SK-N-SH (cell line): ENCODE measurements around the gene PRKACA. TPM values are rescaled to one million over a fixed set of nuclear protein-coding genes. Genes with fewer than 3 reads are reported as not detected.

Source experiments
- CTCF ChIA-PET: fragments of 300-600, 350-600 bp; formaldehyde crosslinking; extraction: SDS; loops from one replicate; lab custom pipeline; 2021; lab: Yijun Ruan, JAX
- POLR2A ChIA-PET: fragments of 350-600 bp; sonication (Branson Sonifier 250); formaldehyde crosslinking; extraction: SDS; loops from one replicate; lab custom pipeline; 2020; ENCODE audit warnings: antibody characterized with exemption, inconsistent platforms; lab: Yijun Ruan, JAX
- DNase-seq: peaks from one replicate; pipeline ENCODE4 v3.0.0; 2012
- H2AFZ ChIP-seq: fragments of 200-600 bp; sonication (generic); 2 replicates; pipeline ENCODE4 v1.8.1; 2016; ENCODE audit warnings: antibody characterized with exemption, mild to moderate bottlenecking, low read depth
- H3F3A ChIP-seq: fragments of 200-600 bp; sonication (generic); replicated peaks from 2 replicates; pipeline ENCODE3; 2016; ENCODE audit warnings: antibody characterized with exemption, mild to moderate bottlenecking; ENCODE audit not compliant: insufficient read depth
- H3K27ac ChIP-seq, 2 experiments: fragments of 200-500 bp in 1 of 2; fragments of 200-600 bp in 1 of 2; sonication (Bioruptor generic) in 1 of 2; sonication (generic), shearing (Covaris generic) in 1 of 2; 2 replicates each; pipeline versions ENCODE4 v1.5.1 to v1.6.1; 2014 to 2016; ENCODE audit warnings: low read depth in 2 of 2, inconsistent platforms in 1 of 2, low read length in 1 of 2, mild to moderate bottlenecking in 1 of 2, mixed read lengths in 1 of 2
- H3K27me3 ChIP-seq: fragments of 200-600 bp; sonication (generic), shearing (Covaris generic); 2 replicates; pipeline ENCODE4 v1.6.1; 2016; ENCODE audit warnings: mixed run types; ENCODE audit not compliant: insufficient read depth
- H3K36me3 ChIP-seq, 2 experiments: fragments of 200-500 bp in 1 of 2; fragments of 200-600 bp in 1 of 2; sonication (Bioruptor generic) in 1 of 2; sonication (generic) in 1 of 2; replicated peaks in 1 of 2; 2 replicates each; pipeline versions ENCODE3 to v1.5.1; 2014 to 2016; ENCODE audit warnings: low read length in 1 of 2, mild to moderate bottlenecking in 1 of 2; ENCODE audit not compliant: insufficient read depth in 2 of 2, control insufficient read depth in 1 of 2
- H3K4me1 ChIP-seq, 2 experiments: fragments of 200-500 bp in 1 of 2; fragments of 200-600 bp in 1 of 2; sonication (Bioruptor generic) in 1 of 2; sonication (generic), shearing (Covaris generic) in 1 of 2; 2 replicates each; pipeline versions ENCODE4 v1.5.1 to v1.6.1; 2014 to 2016; ENCODE audit warnings: low read depth in 1 of 2, low read length in 1 of 2, mixed run types in 1 of 2; ENCODE audit not compliant: insufficient read depth in 2 of 2, control insufficient read depth in 1 of 2
- H3K4me2 ChIP-seq: fragments of 200-600 bp; sonication (generic), shearing (Covaris generic); 2 replicates; pipeline ENCODE4 v1.6.1; 2017; ENCODE audit warnings: mixed run types
- H3K4me3 ChIP-seq, 2 experiments: fragments of 200-500 bp in 1 of 2; fragments of 200-600 bp in 1 of 2; sonication (Bioruptor generic) in 1 of 2; sonication (generic), shearing (Covaris generic) in 1 of 2; 2 replicates each; pipeline versions ENCODE4 v1.5.1 to v1.8.1; 2014 to 2016; ENCODE audit warnings: low read depth in 2 of 2, inconsistent platforms in 1 of 2, low read length in 1 of 2, mild to moderate bottlenecking in 1 of 2, mixed read lengths in 1 of 2, moderate library complexity in 1 of 2
- H3K79me2 ChIP-seq: fragments of 200-600 bp; sonication (generic); 2 replicates; pipeline ENCODE4 v1.8.1; 2017; ENCODE audit warnings: mild to moderate bottlenecking; ENCODE audit not compliant: insufficient read depth
- H3K9ac ChIP-seq: fragments of 200-600 bp; sonication (generic); 2 replicates; pipeline ENCODE4 v1.6.1; 2017; ENCODE audit warnings: mixed run types
- H3K9me2 ChIP-seq: fragments of 200-600 bp; sonication (generic); 2 replicates; pipeline ENCODE4 v1.6.1; 2017; ENCODE audit warnings: mixed run types
- H3K9me3 ChIP-seq: fragments of 200-600 bp; sonication (generic); 2 replicates; pipeline ENCODE4 v1.6.1; 2017; ENCODE audit warnings: mixed run types, mild to moderate bottlenecking, moderate library complexity
- H4K20me1 ChIP-seq: fragments of 200-600 bp; sonication (generic); 2 replicates; pipeline ENCODE4 v1.6.1; 2017; ENCODE audit warnings: mild to moderate bottlenecking, mixed run types; ENCODE audit not compliant: insufficient read depth
- CTCF ChIP-seq: fragments of 200-600 bp; sonication (generic); IDR thresholded peaks from 2 replicates; pipeline ENCODE4 v1.6.1; 2017; ENCODE audit warnings: antibody characterized with exemption, mild to moderate bottlenecking, moderate library complexity
- EP300 ChIP-seq, 2 experiments: IDR thresholded peaks; 2 replicates each; pipeline versions ENCODE4 v1.4.0 to v1.6.1; 2012; ENCODE audit warnings: borderline replicate concordance in 1 of 2, low read depth in 1 of 2, low read length in 1 of 2
- FOXM1 ChIP-seq: IDR thresholded peaks from 2 replicates; pipeline ENCODE4 v1.4.0; 2012; ENCODE audit warnings: low read depth, mild to moderate bottlenecking
- GABPA ChIP-seq: IDR thresholded peaks from 2 replicates; pipeline ENCODE4 v1.4.0; 2012; ENCODE audit warnings: low read depth, mild to moderate bottlenecking
- IRF3 ChIP-seq: fragments of 150-350 bp; IDR thresholded peaks from 2 replicates; pipeline ENCODE4 v1.6.1; 2016; ENCODE audit warnings: mild to moderate bottlenecking, low read depth, low read length
- MAX ChIP-seq: IDR thresholded peaks from 2 replicates; pipeline ENCODE4 v1.4.0; 2012; ENCODE audit warnings: low read depth
- MEF2A ChIP-seq: IDR thresholded peaks from 2 replicates; pipeline ENCODE4 v1.4.0; 2012; ENCODE audit warnings: low read depth, borderline replicate concordance
- PBX3 ChIP-seq: IDR thresholded peaks from 2 replicates; pipeline ENCODE4; 2012
- RAD21 ChIP-seq: IDR thresholded peaks from 2 replicates; pipeline ENCODE4 v1.6.1; 2012; ENCODE audit warnings: mild to moderate bottlenecking, low read length
- SIN3A ChIP-seq: IDR thresholded peaks from 2 replicates; pipeline ENCODE4 v1.6.1; 2012; ENCODE audit warnings: low read depth, mild to moderate bottlenecking, low read length, moderate library complexity, borderline replicate concordance
- TCF12 ChIP-seq: IDR thresholded peaks from 2 replicates; pipeline ENCODE4 v1.4.0; 2012
- ZBTB33 ChIP-seq: IDR thresholded peaks from 2 replicates; pipeline ENCODE4 v1.4.0; 2012; ENCODE audit warnings: low read depth, borderline replicate concordance
- WGBS: methylation state at CpG from one replicate; pipeline ENCODE4 v1.1.6; 2017; ENCODE audit warnings: low lambda C conversion rate; 5-methylcytosine and 5-hydroxymethylcytosine counted together
- polyA plus RNA-seq, 3 experiments: library from polyadenylated mRNA; depleted of rRNA; stranded (reverse); fragments of >200 nt; gene quantifications; 2 replicates each; pipeline ENCODE4 v1.2.3, GENCODE V29; 2012

The PRKACA gene
- polyA plus RNA-seq, 1 of the 3 experiments (the other 2 are of a cell fraction) = 48.4 TPM

GRCh38 chr19:14112051-14112808 is 5.3 kb downstream of the PRKACA start:
- no peak overlapping the region for H3K4me2 ChIP-seq
- no peak overlapping the region for H3K4me3 ChIP-seq
- no peaks in the 10 kb centered on the region for H3K36me3 ChIP-seq
- no peak for DNase-seq
- H3K9me3 ChIP-seq = no peaks in the 10 kb centered on the region
- CTCF ChIA-PET = interaction anchor here (0.8 to 4.7 kb wide), 2 partner anchors 25 to 236 kb away, joined by 4 to 28 read pairs; partner anchors contain the start of gene ASF1B
- H3K9me2 ChIP-seq = no peaks in the 10 kb centered on the region
- H3K27me3 ChIP-seq = no peaks in the 10 kb centered on the region
- H2AFZ ChIP-seq = no peak overlapping the region
- POLR2A ChIA-PET = no interaction called here
- H3K9ac ChIP-seq = no peak overlapping the region
- peaks cover 55% of the 10 kb centered on the region for H3K79me2 ChIP-seq
- no peaks in the 10 kb centered on the region for H3F3A ChIP-seq
- no peaks in the 10 kb centered on the region for H4K20me1 ChIP-seq
- peaks cover 5 to 14% of the 10 kb centered on the region in 2 experiments; a peak in 2 of 4 replicates for H3K4me1 ChIP-seq
- 76% methylated on average over 7 of the region's 12 CpGs for WGBS
- TF ChIP-seq SIN3A = no peak
- TF ChIP-seq CTCF = no peak
- no peak for TF ChIP-seq GABPA
- TF ChIP-seq MEF2A = no peak
- no peak for TF ChIP-seq RAD21
- no peak for TF ChIP-seq FOXM1
- no peak for TF ChIP-seq ZBTB33
- TF ChIP-seq IRF3 = no peak
- no peak for TF ChIP-seq TCF12
- no peak for TF ChIP-seq EP300 (IDR thresholded peaks at IDR 0.05; ENCODE audit: borderline replicate concordance in 1 of 2, low read depth in 1 of 2, low read length in 1 of 2)
- TF ChIP-seq PBX3 = no peak
- TF ChIP-seq MAX = no peak
- H3K27ac ChIP-seq = no peak overlapping the region
